GM19099 (cell line): ENCODE measurements around the gene LHFPL3.

Experiments used
- POLR2A ChIP-seq: IDR thresholded peaks from 3 replicates; pipeline ENCODE4 v1.6.1; 2011; ENCODE audit warnings: low read depth; ENCODE audit not compliant: insufficient read length; ENCODE audit errors: extremely low read depth

LHFPL3 gene

GRCh38 chr7:104524853-104525252 lies 196.4 kb downstream of the LHFPL3 start:
- no peak for TF ChIP-seq POLR2A

- no peak for TF ChIP-seq POLR2A
Measured at GRCh38 chr7:104528142-104528541, 199.7 kb downstream of the LHFPL3 start.

- no peak for TF ChIP-seq POLR2A
Measured at GRCh38 chr7:104529567-104529966, 201.2 kb downstream of the LHFPL3 start.

GRCh38 chr7:104530251-104530650 lies 201.8 kb downstream of the LHFPL3 start:
- TF ChIP-seq POLR2A = no peak

GRCh38 chr7:104534149-104534548 lies 205.7 kb downstream of the LHFPL3 start:
- no peak for TF ChIP-seq POLR2A

- TF ChIP-seq POLR2A = no peak
Measured at GRCh38 chr7:104535841-104536240, 207.4 kb downstream of the LHFPL3 start.

- no peak for TF ChIP-seq POLR2A
Measured at GRCh38 chr7:104536956-104537355, 208.6 kb downstream of the LHFPL3 start.

GRCh38 chr7:104538152-104538551 lies 209.7 kb downstream of the LHFPL3 start:
- TF ChIP-seq POLR2A = no peak

- TF ChIP-seq POLR2A = no peak
Measured at GRCh38 chr7:104541897-104542296, 213.5 kb downstream of the LHFPL3 start.

- TF ChIP-seq POLR2A = no peak
Measured at GRCh38 chr7:104548861-104549260, 220.5 kb downstream of the LHFPL3 start.

- no peak for TF ChIP-seq POLR2A
Measured at GRCh38 chr7:104550362-104550761, 222.0 kb downstream of the LHFPL3 start.

- TF ChIP-seq POLR2A = no peak
Measured at GRCh38 chr7:104551226-104551625, 222.8 kb downstream of the LHFPL3 start.

GRCh38 chr7:104552102-104552501 lies 223.7 kb downstream of the LHFPL3 start:
- TF ChIP-seq POLR2A = no peak

GRCh38 chr7:104553074-104553473 lies 224.7 kb downstream of the LHFPL3 start:
- no peak for TF ChIP-seq POLR2A

GRCh38 chr7:104569751-104570150 lies 241.3 kb downstream of the LHFPL3 start:
- TF ChIP-seq POLR2A = no peak

- no peak for TF ChIP-seq POLR2A
Measured at GRCh38 chr7:104572554-104572953, 244.2 kb downstream of the LHFPL3 start.

- TF ChIP-seq POLR2A = no peak
Measured at GRCh38 chr7:104584620-104585019, 256.2 kb downstream of the LHFPL3 start.
